Neural cell (in vitro differentiated cells): ENCODE measurements around the gene NPEPL1. TPM values are rescaled to one million over a fixed set of nuclear protein-coding genes. Genes with fewer than 3 reads are reported as not detected.

Experiments used
- H2AFZ ChIP-seq: fragments of 200-600, 300-800 bp; sonication (generic), shearing (Covaris generic); 2 replicates; pipeline ENCODE4 v1.6.0; 2014; ENCODE audit warnings: low read depth, mild to moderate bottlenecking, antibody characterized with exemption, low read length, moderate library complexity
- H3F3A ChIP-seq: fragments of 200-600 bp; shearing (Covaris generic); 2 replicates; pipeline ENCODE4 v1.6.1; 2016; ENCODE audit warnings: mild to moderate bottlenecking, moderate library complexity, mixed read lengths, antibody characterized with exemption, low read length; ENCODE audit not compliant: insufficient read depth, poor library complexity, severe bottlenecking
- H3K27ac ChIP-seq: fragments of 200-600, 300-800 bp; sonication (generic), shearing (Covaris generic); 2 replicates; pipeline ENCODE4 v1.5.1; 2014; ENCODE audit warnings: mild to moderate bottlenecking, low read length, moderate library complexity
- H3K27me3 ChIP-seq: fragments of 300-800, 200-600 bp; sonication (generic), shearing (Covaris generic); 2 replicates; pipeline ENCODE4 v1.6.0; 2014; ENCODE audit warnings: mild to moderate bottlenecking, low read depth, low read length, moderate library complexity; ENCODE audit not compliant: insufficient read depth
- H3K36me3 ChIP-seq: fragments of 300-800, 200-600 bp; sonication (generic), shearing (Covaris generic); 2 replicates; pipeline ENCODE4 v1.5.1; 2014; ENCODE audit warnings: mild to moderate bottlenecking, antibody characterized with exemption, low read length, moderate library complexity; ENCODE audit not compliant: insufficient read depth
- H3K4me2 ChIP-seq: fragments of 300-800, 200-600 bp; sonication (generic), shearing (Covaris generic); 2 replicates; pipeline ENCODE4 v1.6.0; 2014; ENCODE audit warnings: mild to moderate bottlenecking, low read length
- H3K4me3 ChIP-seq: fragments of 300-800, 200-600 bp; sonication (generic), shearing (Covaris generic); 2 replicates; pipeline ENCODE4 v1.5.1; 2014; ENCODE audit warnings: mild to moderate bottlenecking, low read length, moderate library complexity
- H3K79me2 ChIP-seq: fragments of 200-600 bp; shearing (Covaris generic); replicated peaks from 2 replicates; pipeline ENCODE4 v1.6.0; 2014; ENCODE audit warnings: mild to moderate bottlenecking, low read length, moderate library complexity; ENCODE audit not compliant: insufficient read depth
- H3K9ac ChIP-seq: fragments of 300-800, 200-600 bp; sonication (generic), shearing (Covaris generic); 2 replicates; pipeline ENCODE4 v1.6.1; 2016; ENCODE audit warnings: mild to moderate bottlenecking, low read length, mixed read lengths
- H3K9me2 ChIP-seq: fragments of 200-600 bp; shearing (Covaris generic); 2 replicates; pipeline ENCODE4 v1.6.1; 2016; ENCODE audit warnings: mild to moderate bottlenecking, low read length, mixed read lengths; ENCODE audit not compliant: insufficient read depth
- H3K9me3 ChIP-seq: fragments of 200-600, 300-800 bp; sonication (generic), shearing (Covaris generic); 2 replicates; pipeline ENCODE4 v1.6.1; 2016; ENCODE audit warnings: mild to moderate bottlenecking, mixed run types, low read length, moderate library complexity, mixed read lengths
- H4K20me1 ChIP-seq: fragments of 200-600 bp; shearing (Covaris generic); 2 replicates; pipeline ENCODE4 v1.6.1; 2016; ENCODE audit warnings: mild to moderate bottlenecking, mixed run types; ENCODE audit not compliant: insufficient read depth
- CTCF ChIP-seq: fragments of 450-650 bp; IDR thresholded peaks from 2 replicates; pipeline ENCODE4 v1.5.1; 2014; ENCODE audit warnings: antibody characterized with exemption, mild to moderate bottlenecking, moderate library complexity; ENCODE audit not compliant: poor library complexity, severe bottlenecking
- EP300 ChIP-seq: fragments of 450-650 bp; conservative IDR thresholded peaks from 2 replicates; pipeline ENCODE4 v1.6.1; 2014; ENCODE audit warnings: antibody characterized with exemption, mild to moderate bottlenecking, moderate library complexity; ENCODE audit not compliant: poor library complexity, severe bottlenecking
- EZH2 ChIP-seq: fragments of 200-600, 300-800 bp; shearing (Covaris generic), sonication (generic); IDR thresholded peaks from 2 replicates; pipeline ENCODE4 v1.6.1; 2014; ENCODE audit warnings: antibody characterized with exemption, low read length, borderline replicate concordance, mild to moderate bottlenecking; ENCODE audit not compliant: insufficient read depth, poor library complexity, severe bottlenecking
- MXI1 ChIP-seq: fragments of 450-650 bp; conservative IDR thresholded peaks from 2 replicates; pipeline ENCODE4 v1.6.1; 2014; ENCODE audit warnings: antibody characterized with exemption, mild to moderate bottlenecking; ENCODE audit not compliant: poor library complexity, severe bottlenecking
- POLR2AphosphoS5 ChIP-seq: IDR thresholded peaks from 2 replicates; pipeline ENCODE4 v1.6.1; 2012
- RAD21 ChIP-seq: fragments of 450-650 bp; conservative IDR thresholded peaks from 2 replicates; pipeline ENCODE4 v1.6.1; 2014; ENCODE audit warnings: antibody characterized with exemption, mild to moderate bottlenecking, moderate library complexity
- REST ChIP-seq: IDR thresholded peaks from 2 replicates; pipeline ENCODE4 v1.6.1; 2012; ENCODE audit warnings: borderline replicate concordance
- SMC3 ChIP-seq: fragments of 450-650 bp; conservative IDR thresholded peaks from 2 replicates; pipeline ENCODE4 v1.6.1; 2014; ENCODE audit warnings: antibody characterized with exemption, mild to moderate bottlenecking, moderate library complexity; ENCODE audit not compliant: poor library complexity
- TAF1 ChIP-seq: IDR thresholded peaks from 2 replicates; pipeline ENCODE4 v1.6.1; 2012; ENCODE audit warnings: low read depth
- polyA plus RNA-seq: library from polyadenylated mRNA; depleted of rRNA; stranded (reverse); fragments of >200 nt; gene quantifications from 2 replicates; pipeline ENCODE4 v1.2.3, GENCODE V29; 2014

The NPEPL1 gene
- polyA plus RNA-seq, 1 donor from 2014 or later, result 63.4 TPM

DNA sequence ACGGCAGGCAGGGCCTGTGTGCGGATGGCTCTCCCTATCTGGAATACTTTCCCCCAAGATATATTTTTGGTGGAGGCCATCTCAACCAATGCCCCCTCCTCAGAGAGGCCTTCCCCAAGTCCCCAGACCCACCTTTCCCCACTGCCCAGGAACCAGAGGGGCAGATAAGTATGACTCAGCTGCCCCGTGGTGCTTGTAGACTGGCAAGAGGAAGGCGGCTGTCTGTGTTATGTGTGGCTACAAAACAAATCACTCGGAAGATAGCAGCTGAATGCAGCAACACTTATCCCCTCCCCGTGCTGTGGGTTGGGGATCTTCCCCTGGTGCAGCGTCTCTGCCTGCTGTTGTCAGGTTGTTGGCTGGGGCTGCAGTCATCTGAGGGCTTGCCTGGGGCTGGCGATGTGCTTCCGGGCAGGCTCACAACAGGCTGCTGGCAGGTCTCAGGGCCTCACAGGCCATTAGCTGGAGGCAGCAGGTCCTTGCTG is 7.1 kb downstream of the NPEPL1 start:
- Histone ChIP-seq H4K20me1 (no peaks in the 10 kb centered on the region), H3F3A (no peaks in the 10 kb centered on the region), H3K9ac (no peak overlapping the region), H3K27me3 (no peaks in the 10 kb centered on the region), H3K9me3 (peaks cover 6% of the 10 kb centered on the region), H3K79me2 (no peaks in the 10 kb centered on the region), H3K4me2 (no peak overlapping the region), H3K9me2 (no peaks in the 10 kb centered on the region), H2AFZ (no peak overlapping the region), H3K27ac (no peak overlapping the region), H3K4me3 (no peak overlapping the region), H3K36me3 (peaks cover 11% of the 10 kb centered on the region)
- no peak for TF ChIP-seq TAF1
- TF ChIP-seq CTCF, result no peak
- TF ChIP-seq MXI1, result no peak
- TF ChIP-seq SMC3, result no peak
- TF ChIP-seq RAD21, result no peak
- no peak for TF ChIP-seq POLR2AphosphoS5
- TF ChIP-seq EP300, result no peak
- no peak for TF ChIP-seq EZH2
- TF ChIP-seq REST, result no peak

DNA sequence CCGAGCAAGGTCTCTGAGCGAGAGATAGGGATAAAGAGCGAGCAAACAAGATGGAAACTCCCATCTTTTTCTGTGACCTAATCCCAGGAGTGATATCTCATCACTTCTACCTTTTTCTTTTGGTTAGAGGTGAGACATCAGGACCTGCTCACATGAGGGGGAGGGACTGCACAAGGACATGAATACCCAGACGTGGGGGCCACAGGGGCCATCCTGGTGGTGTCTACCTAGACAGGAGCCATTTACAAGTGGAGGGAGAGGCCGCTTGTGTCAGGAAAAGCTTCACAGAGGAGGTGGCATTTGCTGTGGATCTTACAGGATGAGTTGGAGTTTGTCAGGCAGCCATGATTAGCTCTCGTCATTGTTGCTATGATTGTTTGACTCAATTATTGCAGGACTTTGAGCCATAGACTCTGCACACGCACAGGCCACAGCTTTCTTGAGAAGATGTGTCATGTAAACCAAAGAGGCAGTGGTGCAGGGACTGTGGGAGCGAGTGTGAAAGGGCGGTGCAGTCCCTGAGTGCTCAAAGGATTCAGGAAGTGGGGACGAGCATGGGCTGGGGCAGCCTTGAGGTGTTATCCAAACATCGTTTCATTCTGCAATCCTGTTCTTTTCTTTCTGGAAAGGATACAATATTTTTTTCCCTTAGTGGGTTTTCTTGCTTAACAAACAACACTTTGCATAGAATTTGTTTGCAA is 7.7 kb downstream of the NPEPL1 start:
- Histone ChIP-seq H3K9me3 (no peaks in the 10 kb centered on the region), H3K27me3 (no peaks in the 10 kb centered on the region), H4K20me1 (no peaks in the 10 kb centered on the region), H3K4me2 (no peak overlapping the region), H3K9ac (no peak overlapping the region), H3F3A (no peaks in the 10 kb centered on the region), H3K9me2 (no peaks in the 10 kb centered on the region), H3K79me2 (no peaks in the 10 kb centered on the region), H3K27ac (no peak overlapping the region), H3K4me3 (no peak overlapping the region), H2AFZ (no peak overlapping the region), H3K36me3 (peaks cover 8% of the 10 kb centered on the region)
- no peak for TF ChIP-seq EZH2
- TF ChIP-seq SMC3, result no peak
- TF ChIP-seq EP300, result no peak
- no peak for TF ChIP-seq POLR2AphosphoS5
- no peak for TF ChIP-seq RAD21
- TF ChIP-seq TAF1, result no peak
- TF ChIP-seq CTCF, result no peak
- TF ChIP-seq REST, result no peak
- TF ChIP-seq MXI1, result no peak
